Adrenal gland (tissue), 12 donors: ENCODE results near the gene VPREB1. TPM values are rescaled to one million over a fixed set of nuclear protein-coding genes. Genes with fewer than 3 reads are reported as not detected.
A peak's percentile ranks its signal among the peaks of the same experiment; 100 is the strongest.
"Not testable (repeated sequence)": the region's sequence is repeated elsewhere in the genome, so short reads cannot be mapped to it uniquely, and the experiment has no call there.

Experiments
- DNase-seq, 7 donors: peaks; one replicate each; pipeline ENCODE4 v3.0.0-alpha.2; 2019 to 2020
- H3K27ac ChIP-seq, 5 donors: fragments of 200-600 bp; sonication (generic) in 4 of 5; 1 replicate in 3 of 5; 2 replicates in 2 of 5; pipeline versions ENCODE4 v1.5.1 to v1.8.0; 2016 to 2020; ENCODE audit warnings: mild to moderate bottlenecking in 1 of 5
- H3K27me3 ChIP-seq: fragments of 200-600 bp; 2 replicates; pipeline ENCODE4 v1.8.0; 2021
- H3K36me3 ChIP-seq, 2 donors: fragments of 200-600 bp; replicated peaks in 1 of 2; 1 replicate in 1 of 2; 2 replicates in 1 of 2; pipeline versions ENCODE4 v1.5.1 to v1.8.0; 2018 to 2022
- H3K4me1 ChIP-seq, 2 donors: fragments of 200-600 bp; replicated peaks in 1 of 2; 1 replicate in 1 of 2; 2 replicates in 1 of 2; pipeline versions ENCODE4 v1.5.1 to v1.8.0; 2018 to 2021
- H3K4me3 ChIP-seq, 4 donors: fragments of 200-600 bp; sonication (generic) in 3 of 4; one replicate each; pipeline ENCODE4 v1.5.1; 2016 to 2018
- H3K9me3 ChIP-seq, 3 donors: fragments of 200-600 bp; sonication (generic) in 1 of 3; replicated peaks in 1 of 3; 1 replicate in 2 of 3; 2 replicates in 1 of 3; pipeline versions ENCODE4 v1.5.1 to v1.8.0; 2016 to 2021
- WGBS, 4 donors: extraction: QIAGEN DNeasy Blood & Tissue Kit in 2 of 4; methylation state at CpG; one replicate each; pipeline versions ENCODE4 v1.1.5 to v1.1.7; 2013 to 2017; 5-methylcytosine and 5-hydroxymethylcytosine counted together
- intact Hi-C, 2 donors: fragments of 100-400 bp; cut with DNase I; formaldehyde crosslinking; loops; one replicate each; pipeline versions ENCODE4 v1.14.1 to v1.15.0; 2022 to 2023
- polyA plus RNA-seq, 3 donors: library from polyadenylated mRNA; stranded (reverse); fragments of 200-250 nt in 2 of 3; fragments of 350-450 nt in 1 of 3; fragmentation: Illumina TruSeq in 1 of 3; extraction: RNeasy Lipid Tissue Mini Kit (QIAGEN cat#74804) in 1 of 3; gene quantifications; one replicate each; pipeline ENCODE4 v1.2.3, GENCODE V29; 2013 to 2014
- total RNA-seq, 9 donors: library from RNA; depleted of rRNA in 4 of 9; stranded (reverse); fragments of >200 nt in 4 of 9; fragments of 120-200 nt in 1 of 9; fragmentation: NEBNext Ultra II Directional in 1 of 9; extraction: Animal tissue kit (Norgen Biotek cat#: 25700) in 1 of 9; gene quantifications; one replicate each; pipeline versions ENCODE4 v1.1.0 to v1.2.4, GENCODE V29; 2013 to 2023
- donor health status: healthy with polysubstance abuse.
- donor health status: Bipolar disorder and iron deficiency.
- donor health status: DM: yes; HTN: yes; CAD: no.
- donor health status: DM: no; HTN: no; CAD: no.
- donor health status: DM: no; HTN: no; CAD: no.
- donor health status: DM: yes; HTN: yes; CAD: no.

Gene VPREB1
- total and polyA plus RNA-seq, 12 donors, result not detected

- peak in 1 of 7 donors; percentile 13 for DNase-seq
- H3K9me3 ChIP-seq, intact Hi-C loops, H3K4me3 ChIP-seq, H3K27me3 ChIP-seq, H3K36me3 ChIP-seq, H3K4me1 ChIP-seq: not testable (repeated sequence)
- WGBS, 4 donors, result 82 to 91% (median 86%) methylated on average over 4 to 7 of the region's 7 CpGs
- H3K27ac ChIP-seq, result peak overlapping the region in 1 of 5 donors; percentile 45
Measured at GRCh38 chr22:22293436-22293835, 48.9 kb downstream of the VPREB1 start.

GRCh38 chr22:22294641-22295040, 50.1 kb downstream of the VPREB1 start:
- H3K9me3 ChIP-seq, H3K4me1 ChIP-seq, H3K27me3 ChIP-seq, intact Hi-C loops, H3K36me3 ChIP-seq, DNase-seq, H3K27ac ChIP-seq, H3K4me3 ChIP-seq: not testable (repeated sequence)
- WGBS, 4 donors, result 91 to 98% (median 94%) methylated on average over 10 to 13 of the region's 13 CpGs; no CpG with 5 or more reads in 1 of the 4 donors
